Measurements from ENCODE around the gene ABTB2.

ABTB2 gene

GRCh38 chr11:34128824-34129223 lies 229.0 kb downstream of the ABTB2 start:
- no peak for DNase-seq
- peaks cover 71% of the 10 kb centered on the region for H3K36me3 ChIP-seq
- TF ChIP-seq, protein P1, sequence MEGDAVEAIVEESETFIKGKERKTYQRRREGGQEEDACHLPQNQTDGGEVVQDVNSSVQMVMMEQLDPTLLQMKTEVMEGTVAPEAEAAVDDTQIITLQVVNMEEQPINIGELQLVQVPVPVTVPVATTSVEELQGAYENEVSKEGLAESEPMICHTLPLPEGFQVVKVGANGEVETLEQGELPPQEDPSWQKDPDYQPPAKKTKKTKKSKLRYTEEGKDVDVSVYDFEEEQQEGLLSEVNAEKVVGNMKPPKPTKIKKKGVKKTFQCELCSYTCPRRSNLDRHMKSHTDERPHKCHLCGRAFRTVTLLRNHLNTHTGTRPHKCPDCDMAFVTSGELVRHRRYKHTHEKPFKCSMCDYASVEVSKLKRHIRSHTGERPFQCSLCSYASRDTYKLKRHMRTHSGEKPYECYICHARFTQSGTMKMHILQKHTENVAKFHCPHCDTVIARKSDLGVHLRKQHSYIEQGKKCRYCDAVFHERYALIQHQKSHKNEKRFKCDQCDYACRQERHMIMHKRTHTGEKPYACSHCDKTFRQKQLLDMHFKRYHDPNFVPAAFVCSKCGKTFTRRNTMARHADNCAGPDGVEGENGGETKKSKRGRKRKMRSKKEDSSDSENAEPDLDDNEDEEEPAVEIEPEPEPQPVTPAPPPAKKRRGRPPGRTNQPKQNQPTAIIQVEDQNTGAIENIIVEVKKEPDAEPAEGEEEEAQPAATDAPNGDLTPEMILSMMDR (IDR thresholded peaks at IDR 0.05; ENCODE audit: low read depth, low read length): no peak
- no peaks in the 10 kb centered on the region for H3K27me3 ChIP-seq (ENCODE audit: insufficient read depth, low read depth, severe bottlenecking)
- no peak overlapping the region for H3K4me3 ChIP-seq (ENCODE audit: low read depth, low read length)
- no peak overlapping the region for H3K27ac ChIP-seq
- H3K9me3 ChIP-seq (ENCODE audit: severe bottlenecking): no peaks in the 10 kb centered on the region

DNA sequence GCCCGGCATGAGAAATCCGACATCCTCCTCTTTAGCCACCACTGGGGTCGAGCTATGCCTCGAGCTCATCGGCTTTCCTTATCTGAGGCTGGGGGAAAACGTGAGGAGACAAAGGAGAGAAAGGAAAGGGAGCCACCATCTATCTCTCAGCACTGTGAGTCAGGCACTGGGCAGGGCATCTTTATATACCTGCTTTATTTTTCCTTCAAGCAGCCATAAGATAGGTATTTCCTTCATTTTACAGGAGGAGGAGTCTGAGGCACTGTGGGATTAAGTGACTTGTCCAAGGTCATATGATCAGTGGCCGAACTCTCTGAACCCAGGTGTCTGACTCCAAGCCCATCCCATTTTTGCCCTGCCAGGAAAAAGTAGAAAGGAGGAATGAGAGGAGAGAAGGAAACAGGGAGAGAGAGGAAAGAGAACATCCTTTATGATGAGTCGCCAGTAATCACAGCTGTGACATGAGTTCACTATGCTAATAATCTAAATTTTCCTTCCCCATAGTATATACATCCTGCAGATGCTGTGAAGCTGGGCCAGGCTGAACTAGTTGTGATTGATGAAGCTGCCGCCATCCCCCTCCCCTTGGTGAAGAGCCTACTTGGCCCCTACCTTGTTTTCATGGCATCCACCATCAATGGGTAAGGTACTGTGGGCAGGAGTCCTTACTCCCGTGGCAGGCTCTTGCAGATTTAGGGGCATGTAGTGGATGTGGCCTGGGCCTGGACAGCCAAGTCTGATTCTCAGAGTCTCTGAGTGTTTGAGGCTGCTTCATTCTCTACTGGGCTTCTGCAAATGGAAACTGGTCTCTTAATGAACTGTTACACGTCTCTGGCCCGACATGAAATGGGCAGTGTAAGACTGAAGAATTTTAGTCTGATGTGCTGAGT lies 230.6 kb downstream of the ABTB2 start:
- Histone ChIP-seq H3K27me3 (ENCODE audit: insufficient read depth, low read depth, severe bottlenecking) (no peaks in the 10 kb centered on the region), H3K9me3 (ENCODE audit: severe bottlenecking) (no peaks in the 10 kb centered on the region), H3K4me3 (ENCODE audit: low read depth, low read length) (no peak overlapping the region), H3K27ac (no peak overlapping the region), H3K36me3 (peaks cover 76% of the 10 kb centered on the region)
- DNase-seq: no peak
- TF ChIP-seq, protein P1 (IDR thresholded peaks at IDR 0.05; ENCODE audit: low read depth, low read length): no peak

DNA sequence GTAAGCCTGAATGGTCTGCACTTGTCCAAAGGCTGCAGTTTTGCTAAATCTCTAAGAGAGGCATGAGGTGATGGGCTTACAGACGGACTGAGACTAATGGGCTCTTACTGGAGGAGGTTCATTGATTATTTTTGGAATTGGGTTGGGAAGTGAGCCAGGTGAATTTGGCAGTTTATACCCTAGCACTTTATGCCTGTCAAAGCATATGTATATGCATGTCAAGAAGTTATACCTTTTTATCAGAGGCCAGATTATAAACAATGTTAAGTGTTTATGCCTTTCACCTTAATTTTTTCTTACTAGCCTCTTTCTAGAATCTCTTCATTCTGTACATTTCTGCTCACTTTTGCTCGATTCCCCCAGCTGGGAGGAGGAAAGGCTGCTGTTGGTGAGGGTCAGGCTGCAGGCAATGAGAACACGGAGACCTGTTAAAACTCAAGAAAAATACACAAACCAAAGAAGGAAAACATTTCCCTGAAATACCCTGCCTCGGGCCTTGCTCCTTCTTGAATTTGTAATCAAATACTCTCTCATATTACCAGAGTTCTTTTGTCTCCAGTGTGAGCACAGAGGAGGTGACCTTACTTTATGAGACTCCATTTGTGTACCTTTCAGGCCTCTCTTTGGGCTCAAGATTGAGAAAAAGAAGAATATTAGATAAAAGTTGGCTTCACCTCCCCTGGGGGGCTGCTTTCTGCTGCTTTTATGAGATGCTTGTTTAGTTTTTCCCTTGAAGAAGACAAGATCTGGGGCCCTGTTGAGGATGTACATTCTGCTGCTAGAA lies 232.7 kb downstream of the ABTB2 start:
- TF ChIP-seq, protein P1 (IDR thresholded peaks at IDR 0.05; ENCODE audit: low read depth, low read length): no peak
- Histone ChIP-seq H3K27ac (no peak overlapping the region), H3K36me3 (peaks cover 68% of the 10 kb centered on the region), H3K27me3 (ENCODE audit: insufficient read depth, low read depth, severe bottlenecking) (no peaks in the 10 kb centered on the region), H3K9me3 (ENCODE audit: severe bottlenecking) (no peaks in the 10 kb centered on the region), H3K4me3 (ENCODE audit: low read depth, low read length) (no peak overlapping the region)
- DNase-seq: no peak

DNA sequence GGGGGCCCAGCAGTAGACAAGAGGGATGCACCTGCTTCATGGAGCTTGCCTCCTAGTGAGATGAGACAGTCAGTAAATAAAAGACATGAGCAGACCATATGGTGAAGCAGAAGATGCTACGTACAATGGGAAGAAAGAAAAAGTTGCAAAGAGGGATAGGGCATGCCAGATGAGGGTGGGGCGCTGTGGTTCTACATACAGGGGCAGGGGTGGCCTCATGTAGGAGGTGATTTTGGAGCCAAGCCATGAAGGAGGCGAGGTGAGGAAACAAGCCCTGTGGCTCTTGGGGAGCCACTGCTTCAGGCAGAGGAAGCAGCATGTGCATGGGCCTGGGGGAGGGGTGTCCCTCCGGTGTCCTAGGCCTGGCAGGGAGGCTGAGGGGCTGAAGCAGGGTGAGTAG lies 237.2 kb downstream of the ABTB2 start:
- peaks cover 77% of the 10 kb centered on the region for H3K36me3 ChIP-seq
- DNase-seq: no peak

DNA sequence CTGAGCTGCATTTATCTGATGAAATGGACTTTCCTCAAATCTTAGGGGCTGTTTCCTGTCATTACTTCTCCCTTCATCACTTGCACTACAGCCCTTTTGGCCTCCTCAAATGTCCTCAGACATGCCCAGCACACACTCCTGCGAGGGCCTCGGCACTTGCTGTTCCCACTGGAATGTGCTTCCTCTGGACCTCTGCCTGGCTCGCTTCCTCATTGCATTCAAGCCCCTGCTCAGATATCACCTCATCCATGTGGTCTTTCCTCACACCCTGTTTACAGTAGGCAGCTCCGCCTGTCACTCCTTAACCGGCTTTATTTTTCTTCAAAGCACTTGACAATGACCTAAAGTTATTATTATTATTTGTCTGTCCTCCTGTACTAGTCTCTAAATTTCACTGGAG lies 243.3 kb downstream of the ABTB2 start:
- H3K36me3 ChIP-seq: peaks cover 83% of the 10 kb centered on the region

More for the DNA sequence above, 237.2 kb downstream of the ABTB2 start:
- no peak overlapping the region for H3K4me3 ChIP-seq (ENCODE audit: low read depth, low read length)
- H3K27ac ChIP-seq: no peak overlapping the region
- H3K9me3 ChIP-seq (ENCODE audit: severe bottlenecking): no peaks in the 10 kb centered on the region
- TF ChIP-seq, protein P1 (IDR thresholded peaks at IDR 0.05; ENCODE audit: low read depth, low read length): no peak
- no peaks in the 10 kb centered on the region for H3K27me3 ChIP-seq (ENCODE audit: insufficient read depth, low read depth, severe bottlenecking)

More for the DNA sequence above, 243.3 kb downstream of the ABTB2 start:
- H3K4me3 ChIP-seq (ENCODE audit: low read depth, low read length): no peak overlapping the region
- TF ChIP-seq, protein P1 (IDR thresholded peaks at IDR 0.05; ENCODE audit: low read depth, low read length): no peak
- H3K27me3 ChIP-seq (ENCODE audit: insufficient read depth, low read depth, severe bottlenecking): no peaks in the 10 kb centered on the region
- no peak overlapping the region for H3K27ac ChIP-seq
- no peaks in the 10 kb centered on the region for H3K9me3 ChIP-seq (ENCODE audit: severe bottlenecking)
- no peak for DNase-seq

All from WERI-Rb-1 (cell line).